NB4 (cell line): ENCODE data around the gene MYLK4.

Experiments
- MYC ChIP-seq: IDR thresholded peaks from 2 replicates; pipeline ENCODE4 v1.6.1; 2011; ENCODE audit warnings: low read depth, low read length
- TF ChIP-seq, protein P1 (sequence below): IDR thresholded peaks from one replicate; pipeline ENCODE4 v1.5.1; 2012; ENCODE audit warnings: low read depth, low read length
- TF ChIP-seq, protein P2 (sequence below): IDR thresholded peaks from 2 replicates; pipeline ENCODE4 v1.6.1; 2011; ENCODE audit warnings: low read depth, low read length

DNA sequence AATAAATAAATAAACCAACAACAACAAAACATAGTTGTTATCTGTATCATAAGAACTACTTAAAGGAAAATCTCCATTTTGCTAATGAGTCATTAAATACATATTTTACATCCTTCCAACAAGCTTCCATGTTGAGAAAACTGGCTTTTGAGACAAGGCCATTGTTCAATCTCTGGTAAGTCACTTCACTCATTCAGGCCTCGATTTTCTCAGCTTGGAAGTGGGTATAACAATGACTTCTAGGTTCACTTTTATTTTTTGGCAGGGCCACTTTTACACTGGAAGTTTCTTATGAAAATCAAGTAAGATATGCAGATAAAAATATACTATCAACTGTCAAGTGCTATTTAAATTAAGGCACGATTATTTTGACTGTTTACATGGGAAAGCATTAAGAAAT, 44.4 kb upstream of the MYLK4 start:
- TF ChIP-seq, protein P1, sequence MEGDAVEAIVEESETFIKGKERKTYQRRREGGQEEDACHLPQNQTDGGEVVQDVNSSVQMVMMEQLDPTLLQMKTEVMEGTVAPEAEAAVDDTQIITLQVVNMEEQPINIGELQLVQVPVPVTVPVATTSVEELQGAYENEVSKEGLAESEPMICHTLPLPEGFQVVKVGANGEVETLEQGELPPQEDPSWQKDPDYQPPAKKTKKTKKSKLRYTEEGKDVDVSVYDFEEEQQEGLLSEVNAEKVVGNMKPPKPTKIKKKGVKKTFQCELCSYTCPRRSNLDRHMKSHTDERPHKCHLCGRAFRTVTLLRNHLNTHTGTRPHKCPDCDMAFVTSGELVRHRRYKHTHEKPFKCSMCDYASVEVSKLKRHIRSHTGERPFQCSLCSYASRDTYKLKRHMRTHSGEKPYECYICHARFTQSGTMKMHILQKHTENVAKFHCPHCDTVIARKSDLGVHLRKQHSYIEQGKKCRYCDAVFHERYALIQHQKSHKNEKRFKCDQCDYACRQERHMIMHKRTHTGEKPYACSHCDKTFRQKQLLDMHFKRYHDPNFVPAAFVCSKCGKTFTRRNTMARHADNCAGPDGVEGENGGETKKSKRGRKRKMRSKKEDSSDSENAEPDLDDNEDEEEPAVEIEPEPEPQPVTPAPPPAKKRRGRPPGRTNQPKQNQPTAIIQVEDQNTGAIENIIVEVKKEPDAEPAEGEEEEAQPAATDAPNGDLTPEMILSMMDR: no peak
- TF ChIP-seq, protein P2, sequence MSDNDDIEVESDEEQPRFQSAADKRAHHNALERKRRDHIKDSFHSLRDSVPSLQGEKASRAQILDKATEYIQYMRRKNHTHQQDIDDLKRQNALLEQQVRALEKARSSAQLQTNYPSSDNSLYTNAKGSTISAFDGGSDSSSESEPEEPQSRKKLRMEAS: no peak
- no peak for TF ChIP-seq MYC
